ENCODE measurements around the gene BICD2.
A peak's percentile ranks its signal among the peaks of the same experiment; 100 is the strongest.
"Not testable (repeated sequence)": the region's sequence is repeated elsewhere in the genome, so short reads cannot be mapped to it uniquely, and the experiment has no call there.

Gene BICD2

GRCh38 chr9:92798358-92798757 is 33.7 kb upstream of the BICD2 start:
- TF ChIP-seq CTCF (IDR thresholded peaks at IDR 0.05) (no peak), ZFX (IDR thresholded peaks at IDR 0.05; ENCODE audit: borderline replicate concordance) (no peak)
- H3K27ac ChIP-seq, result no peak overlapping the region

- not testable (repeated sequence) for H3K27ac ChIP-seq
These were observed 31.7 kb upstream of the BICD2 start for GRCh38 chr9:92796337-92796804.

- TF ChIP-seq CTCF (IDR thresholded peaks at IDR 0.05) (no peak), ZFX (IDR thresholded peaks at IDR 0.05; ENCODE audit: borderline replicate concordance) (no peak)
- no peak overlapping the region for H3K27ac ChIP-seq
These were observed 31.1 kb upstream of the BICD2 start for GRCh38 chr9:92795598-92796336.

GRCh38 chr9:92795000-92795399 is 30.4 kb upstream of the BICD2 start:
- H3K27ac ChIP-seq, result no peak overlapping the region
- no peak for TF ChIP-seq CTCF (IDR thresholded peaks at IDR 0.05)
- no peak for TF ChIP-seq ZFX (IDR thresholded peaks at IDR 0.05; ENCODE audit: borderline replicate concordance)

GRCh38 chr9:92794426-92794825 is 29.8 kb upstream of the BICD2 start:
- no peak for TF ChIP-seq ZFX (IDR thresholded peaks at IDR 0.05; ENCODE audit: borderline replicate concordance)
- H3K27ac ChIP-seq, result no peak overlapping the region

- TF ChIP-seq CTCF (IDR thresholded peaks at IDR 0.05) (peak; percentile 86), ZFX (IDR thresholded peaks at IDR 0.05; ENCODE audit: borderline replicate concordance) (no peak)
- H3K27ac ChIP-seq, result no peak overlapping the region
These were observed 26.2 kb upstream of the BICD2 start for GRCh38 chr9:92790542-92791527.

- no peak for TF ChIP-seq ZFX (IDR thresholded peaks at IDR 0.05; ENCODE audit: borderline replicate concordance)
- TF ChIP-seq CTCF (IDR thresholded peaks at IDR 0.05), result no peak
- no peak overlapping the region for H3K27ac ChIP-seq
These were observed 21.7 kb upstream of the BICD2 start for GRCh38 chr9:92786298-92786697.

- no peak overlapping the region for H3K27ac ChIP-seq
- TF ChIP-seq ZFX (IDR thresholded peaks at IDR 0.05; ENCODE audit: borderline replicate concordance), result no peak
- no peak for TF ChIP-seq CTCF (IDR thresholded peaks at IDR 0.05)
These were observed 17.3 kb upstream of the BICD2 start for GRCh38 chr9:92781899-92782298.

All from 22Rv1 (cell line).